ENCODE data around the gene MCAT. TPM values are rescaled to one million over a fixed set of nuclear protein-coding genes. Genes with fewer than 3 reads are reported as not detected.
A peak's percentile ranks its signal among the peaks of the same experiment; 100 is the strongest.

The MCAT gene, protein sequence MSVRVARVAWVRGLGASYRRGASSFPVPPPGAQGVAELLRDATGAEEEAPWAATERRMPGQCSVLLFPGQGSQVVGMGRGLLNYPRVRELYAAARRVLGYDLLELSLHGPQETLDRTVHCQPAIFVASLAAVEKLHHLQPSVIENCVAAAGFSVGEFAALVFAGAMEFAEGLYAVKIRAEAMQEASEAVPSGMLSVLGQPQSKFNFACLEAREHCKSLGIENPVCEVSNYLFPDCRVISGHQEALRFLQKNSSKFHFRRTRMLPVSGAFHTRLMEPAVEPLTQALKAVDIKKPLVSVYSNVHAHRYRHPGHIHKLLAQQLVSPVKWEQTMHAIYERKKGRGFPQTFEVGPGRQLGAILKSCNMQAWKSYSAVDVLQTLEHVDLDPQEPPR
- total RNA-seq (ENCODE audit: unreplicated experiment): 12.7 TPM
- long read RNA-seq, transcript MCAT-201 (4 exons, 2,056 nt): major isoform, 11 of 13 reads
- long read RNA-seq, partial matches to known transcripts: 0 of 13 reads
- long read RNA-seq, other reads (novel, unspliced or antisense): 0 of 13 reads

DNA sequence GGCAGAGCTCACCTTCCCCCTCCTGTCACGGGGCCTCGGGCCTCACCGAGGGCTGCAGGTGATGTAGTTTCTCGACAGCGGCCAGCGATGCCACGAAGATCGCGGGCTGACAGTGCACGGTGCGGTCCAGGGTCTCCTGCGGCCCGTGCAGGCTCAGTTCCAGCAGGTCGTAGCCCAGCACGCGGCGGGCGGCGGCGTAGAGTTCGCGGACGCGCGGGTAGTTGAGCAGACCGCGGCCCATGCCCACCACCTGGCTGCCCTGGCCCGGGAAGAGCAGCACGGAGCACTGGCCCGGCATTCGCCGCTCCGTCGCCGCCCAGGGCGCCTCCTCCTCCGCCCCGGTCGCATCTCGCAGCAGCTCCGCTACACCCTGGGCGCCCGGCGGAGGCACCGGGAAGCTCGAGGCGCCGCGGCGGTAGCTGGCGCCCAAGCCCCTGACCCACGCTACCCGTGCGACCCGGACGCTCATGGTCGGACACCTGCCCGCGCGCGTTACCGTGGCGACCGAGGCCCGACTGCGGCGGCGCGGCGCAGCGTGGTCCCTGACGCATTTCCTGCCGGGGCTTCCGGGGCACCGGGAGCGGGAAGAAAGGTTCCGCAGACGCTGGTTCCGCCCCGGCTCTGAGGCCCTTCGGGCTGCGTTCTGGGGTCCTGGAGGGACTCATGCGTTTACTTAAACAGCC lies at the start of gene MCAT:
MCAT (minus strand) TSS at position 519 of the 683 bp plus-strand sequence; CDS start at position 469, 50 bp downstream.
- peaks cover 1% of the 10 kb centered on the region for H3K4me1 Mint-ChIP-seq (ENCODE audit: low read depth, unreplicated experiment)
- H3K9me3 Mint-ChIP-seq (ENCODE audit: unreplicated experiment): peaks cover 3% of the 10 kb centered on the region
- H3K36me3 Mint-ChIP-seq (ENCODE audit: unreplicated experiment): no peaks in the 10 kb centered on the region
- peak within 1 kb of the TSS; percentile 91 for H3K4me3 Mint-ChIP-seq (ENCODE audit: unreplicated experiment)
- TF ChIP-seq, protein P1, sequence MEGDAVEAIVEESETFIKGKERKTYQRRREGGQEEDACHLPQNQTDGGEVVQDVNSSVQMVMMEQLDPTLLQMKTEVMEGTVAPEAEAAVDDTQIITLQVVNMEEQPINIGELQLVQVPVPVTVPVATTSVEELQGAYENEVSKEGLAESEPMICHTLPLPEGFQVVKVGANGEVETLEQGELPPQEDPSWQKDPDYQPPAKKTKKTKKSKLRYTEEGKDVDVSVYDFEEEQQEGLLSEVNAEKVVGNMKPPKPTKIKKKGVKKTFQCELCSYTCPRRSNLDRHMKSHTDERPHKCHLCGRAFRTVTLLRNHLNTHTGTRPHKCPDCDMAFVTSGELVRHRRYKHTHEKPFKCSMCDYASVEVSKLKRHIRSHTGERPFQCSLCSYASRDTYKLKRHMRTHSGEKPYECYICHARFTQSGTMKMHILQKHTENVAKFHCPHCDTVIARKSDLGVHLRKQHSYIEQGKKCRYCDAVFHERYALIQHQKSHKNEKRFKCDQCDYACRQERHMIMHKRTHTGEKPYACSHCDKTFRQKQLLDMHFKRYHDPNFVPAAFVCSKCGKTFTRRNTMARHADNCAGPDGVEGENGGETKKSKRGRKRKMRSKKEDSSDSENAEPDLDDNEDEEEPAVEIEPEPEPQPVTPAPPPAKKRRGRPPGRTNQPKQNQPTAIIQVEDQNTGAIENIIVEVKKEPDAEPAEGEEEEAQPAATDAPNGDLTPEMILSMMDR (IDR thresholded peaks at IDR 0.05; ENCODE audit: partially characterized antibody, unreplicated experiment): no peak
- peak; percentile 83 for DNase-seq
- H3K27ac Mint-ChIP-seq (ENCODE audit: unreplicated experiment): peak within 1 kb of the TSS; percentile 72
- no peaks in the 10 kb centered on the region for H3K27me3 Mint-ChIP-seq (ENCODE audit: unreplicated experiment)

DNA sequence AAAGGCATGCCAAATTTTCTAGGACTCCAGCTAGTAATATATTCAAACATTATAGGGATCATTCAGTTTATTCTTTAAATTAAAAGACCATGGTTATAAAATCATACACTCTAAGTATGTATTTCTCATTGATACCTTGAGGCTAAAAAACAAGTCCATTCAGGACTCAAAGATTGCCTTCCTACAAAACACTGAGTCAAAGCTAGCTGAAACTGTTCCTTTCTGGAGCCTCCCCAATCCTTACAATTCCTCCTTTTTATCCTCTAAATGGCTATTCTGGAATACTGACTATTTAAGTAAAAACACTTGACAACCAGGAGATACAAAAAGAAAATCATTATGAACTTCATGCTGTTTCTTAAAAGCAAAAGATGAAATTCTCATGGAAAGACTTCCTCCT lies 48.6 kb upstream of the MCAT start:
- Mint-ChIP-seq H3K4me1 (ENCODE audit: low read depth, unreplicated experiment) (no peaks in the 10 kb centered on the region), H3K27ac (ENCODE audit: unreplicated experiment) (no peak overlapping the region), H3K4me3 (ENCODE audit: unreplicated experiment) (no peak overlapping the region)

DNA sequence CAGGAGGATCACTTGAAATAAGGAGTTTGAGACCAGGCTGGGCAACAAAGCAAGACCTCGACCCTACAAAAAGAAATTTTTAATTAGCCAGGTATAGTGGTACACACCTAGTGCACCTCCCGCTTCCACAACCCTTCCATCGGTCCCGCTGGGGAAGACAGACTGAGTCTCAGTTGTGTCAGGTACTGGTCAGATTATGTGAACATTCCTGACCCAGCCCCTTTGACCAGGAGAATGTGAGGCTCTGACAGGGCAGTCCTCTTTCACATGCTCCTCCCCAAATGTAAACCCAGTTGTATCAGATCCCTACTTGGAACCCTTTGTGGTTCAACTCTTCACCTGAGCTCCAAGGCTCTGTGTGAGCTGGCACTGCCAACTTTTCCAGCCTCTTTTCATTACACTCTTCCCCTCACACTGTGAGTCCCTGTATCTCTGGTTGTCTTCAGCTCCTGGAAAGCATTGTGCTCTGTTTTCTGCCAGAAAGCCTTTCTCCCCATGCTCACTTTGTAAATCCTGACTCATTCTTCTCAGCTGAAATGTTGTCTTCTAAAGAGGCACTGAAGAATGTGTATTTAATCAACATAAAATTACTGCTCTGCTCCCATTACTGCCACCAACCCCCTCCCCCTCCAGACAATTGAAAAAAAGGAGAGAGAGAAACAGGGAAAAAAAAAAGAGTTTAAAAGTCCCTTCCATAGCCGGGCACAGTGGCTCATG lies 45.8 kb upstream of the MCAT start:
- H3K36me3 Mint-ChIP-seq (ENCODE audit: unreplicated experiment): peaks cover 4% of the 10 kb centered on the region
- no peak overlapping the region for H3K4me3 Mint-ChIP-seq (ENCODE audit: unreplicated experiment)
- no peak for DNase-seq
- no peak overlapping the region for H3K27ac Mint-ChIP-seq (ENCODE audit: unreplicated experiment)
- TF ChIP-seq, protein P1 (IDR thresholded peaks at IDR 0.05; ENCODE audit: partially characterized antibody, unreplicated experiment): no peak
- peaks cover 3% of the 10 kb centered on the region for H3K27me3 Mint-ChIP-seq (ENCODE audit: unreplicated experiment)
- peaks cover 6% of the 10 kb centered on the region for H3K9me3 Mint-ChIP-seq (ENCODE audit: unreplicated experiment)
- peaks cover 7% of the 10 kb centered on the region for H3K4me1 Mint-ChIP-seq (ENCODE audit: low read depth, unreplicated experiment)

More for the DNA sequence above, 48.6 kb upstream of the MCAT start:
- peaks cover 6% of the 10 kb centered on the region for H3K9me3 Mint-ChIP-seq (ENCODE audit: unreplicated experiment)
- peaks cover 4% of the 10 kb centered on the region for H3K36me3 Mint-ChIP-seq (ENCODE audit: unreplicated experiment)
- no peak for DNase-seq
- H3K27me3 Mint-ChIP-seq (ENCODE audit: unreplicated experiment): peaks cover 3% of the 10 kb centered on the region
- TF ChIP-seq, protein P1 (IDR thresholded peaks at IDR 0.05; ENCODE audit: partially characterized antibody, unreplicated experiment): no peak

DNA sequence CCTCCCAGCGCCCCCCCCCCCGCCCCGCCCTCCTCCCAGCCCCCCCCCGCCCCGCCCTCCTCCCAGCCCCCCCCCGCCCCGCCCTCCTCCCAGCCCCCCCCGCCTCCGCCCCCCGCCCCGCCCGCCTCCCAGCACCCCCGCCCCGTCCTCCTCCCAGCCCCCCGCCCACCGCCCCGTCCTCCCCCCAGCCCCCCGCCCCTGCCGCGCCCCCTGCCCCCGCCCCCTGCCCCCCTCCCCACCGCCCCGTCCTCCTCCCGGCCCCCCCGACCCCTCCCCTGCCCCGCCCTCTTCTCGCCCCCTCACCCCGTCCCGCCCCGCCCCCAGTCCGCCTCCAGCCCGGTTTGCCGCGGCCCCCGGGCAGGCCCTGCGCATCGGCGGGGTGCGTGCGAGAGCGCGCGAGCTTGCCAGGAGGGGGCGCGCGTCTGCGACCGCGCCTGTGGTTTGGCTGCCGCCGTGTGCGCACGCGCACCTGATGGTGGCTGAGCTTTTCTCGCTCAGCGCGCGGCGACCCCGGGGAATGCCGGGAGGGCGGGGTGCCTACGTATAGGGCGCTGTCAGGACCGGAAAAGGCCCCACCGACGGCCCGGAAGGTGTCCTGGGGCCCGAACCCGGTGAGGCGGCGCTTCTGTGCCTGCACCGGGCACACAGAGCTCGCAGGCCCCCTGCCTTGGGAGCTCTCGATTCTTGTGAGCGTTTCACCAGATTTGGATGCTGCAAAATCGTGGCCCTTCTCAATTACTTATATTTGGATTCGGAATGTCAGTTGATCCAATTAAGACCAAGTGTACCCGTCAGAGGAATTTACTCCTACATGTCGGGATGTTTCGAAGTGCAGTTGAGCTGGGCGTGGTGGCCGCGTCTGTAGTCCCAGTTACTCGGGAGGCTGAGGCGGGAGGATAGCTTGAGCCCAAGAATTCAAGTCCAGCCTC lies 44.2 kb upstream of the MCAT start:
- H3K4me1 Mint-ChIP-seq (ENCODE audit: low read depth, unreplicated experiment): peaks cover 7% of the 10 kb centered on the region
- H3K27me3 Mint-ChIP-seq (ENCODE audit: unreplicated experiment): peaks cover 3% of the 10 kb centered on the region
- peaks cover 4% of the 10 kb centered on the region for H3K36me3 Mint-ChIP-seq (ENCODE audit: unreplicated experiment)
- peak overlapping the region; percentile 52 for H3K27ac Mint-ChIP-seq (ENCODE audit: unreplicated experiment)
- peak overlapping the region; percentile 74 for H3K4me3 Mint-ChIP-seq (ENCODE audit: unreplicated experiment)
- TF ChIP-seq, protein P1 (IDR thresholded peaks at IDR 0.05; ENCODE audit: partially characterized antibody, unreplicated experiment): peak; percentile 74
- H3K9me3 Mint-ChIP-seq (ENCODE audit: unreplicated experiment): peaks cover 6% of the 10 kb centered on the region
- peak; percentile 94 for DNase-seq
